Naive B cell (primary cell): Measurements from ENCODE around the gene SLC51A. TPM values are rescaled to one million over a fixed set of nuclear protein-coding genes. Genes with fewer than 3 reads are reported as not detected.
"Not testable (repeated sequence)": the region's sequence is repeated elsewhere in the genome, so short reads cannot be mapped to it uniquely, and the experiment has no call there.

Experiments
- ATAC-seq, 2 donors: fragments of 150-1000 bp; cut with Tn5 transposase; 2 replicates each; pipeline ENCODE4 v1.10.0; 2021; ENCODE audit warnings: low read depth in 2 of 2, mild to moderate bottlenecking in 2 of 2, moderate library complexity in 2 of 2
- DNase-seq: peaks from one replicate; pipeline ENCODE4 v3.0.0; 2022
- H3K27ac Mint-ChIP-seq, 6 donors: one replicate each; pipeline ENCODE4 v1.8.0; 2020 to 2022; ENCODE audit warnings: mild to moderate bottlenecking in 6 of 6, mixed read lengths in 6 of 6, moderate library complexity in 5 of 6, inconsistent platforms in 2 of 6
- H3K27me3 Mint-ChIP-seq, 3 donors: one replicate each; pipeline ENCODE4 v1.8.0; 2021 to 2022; ENCODE audit warnings: mixed read lengths in 3 of 3, mild to moderate bottlenecking in 1 of 3
- H3K36me3 Mint-ChIP-seq, 2 donors: one replicate each; pipeline ENCODE4 v1.8.0; 2020 to 2022; ENCODE audit warnings: mixed read lengths in 2 of 2, inconsistent platforms in 1 of 2, mild to moderate bottlenecking in 1 of 2
- H3K4me1 Mint-ChIP-seq, 3 donors: one replicate each; pipeline ENCODE4 v1.8.0; 2020 to 2022; ENCODE audit warnings: mixed read lengths in 3 of 3, inconsistent platforms in 1 of 3, mild to moderate bottlenecking in 1 of 3, moderate library complexity in 1 of 3
- H3K4me3 Mint-ChIP-seq, 8 donors: one replicate each; pipeline ENCODE4 v1.8.0; 2020 to 2022; ENCODE audit warnings: mild to moderate bottlenecking in 8 of 8, mixed read lengths in 8 of 8, moderate library complexity in 8 of 8, inconsistent platforms in 2 of 8
- H3K9me3 Mint-ChIP-seq, 7 donors: one replicate each; pipeline ENCODE4 v1.8.0; 2020 to 2022; ENCODE audit warnings: mixed read lengths in 7 of 7, mild to moderate bottlenecking in 5 of 7, inconsistent platforms in 2 of 7, moderate library complexity in 1 of 7
- polyA plus RNA-seq, 6 donors: library from polyadenylated mRNA; unstranded; fragments of 300-500 nt; fragmentation: Illumina TruSeq; gene quantifications; one replicate each; pipeline ENCODE4 v1.2.3, GENCODE V29; 2021; ENCODE audit warnings: low read depth in 6 of 6

Gene SLC51A
- polyA plus RNA-seq, 6 donors from 2014 or later = 0.78 to 1.4 TPM; not detected in 4

GRCh38 chr3:196198081-196198675 is 18.2 kb upstream of the SLC51A start:
- no peaks in the 10 kb centered on the region for H3K36me3 Mint-ChIP-seq
- H3K4me1 Mint-ChIP-seq = peaks cover 13 to 32% (median 16%) of the 10 kb centered on the region in 3 donors
- no peak overlapping the region for H3K27ac Mint-ChIP-seq

GRCh38 chr3:196198771-196199753 is 17.3 kb upstream of the SLC51A start:
- no peak overlapping the region for H3K27ac Mint-ChIP-seq
- H3K27me3 Mint-ChIP-seq = no peaks in the 10 kb centered on the region
- no peaks in the 10 kb centered on the region for H3K9me3 Mint-ChIP-seq
- H3K4me3 Mint-ChIP-seq = no peak overlapping the region
- H3K4me1 Mint-ChIP-seq = peaks cover 18 to 37% (median 21%) of the 10 kb centered on the region in 3 donors
- ATAC-seq = no peak
- no peak for DNase-seq
- H3K36me3 Mint-ChIP-seq = no peaks in the 10 kb centered on the region

More at GRCh38 chr3:196198081-196198675, 18.2 kb upstream of the SLC51A start:
- no peak for DNase-seq
- Mint-ChIP-seq H3K4me3 (no peak overlapping the region), H3K27me3 (no peaks in the 10 kb centered on the region), H3K9me3 (no peaks in the 10 kb centered on the region)
- ATAC-seq = no peak

- DNase-seq = no peak
- Mint-ChIP-seq H3K27ac (peak overlapping the region in 5 of 6 donors; percentile 25 to 97 (median 88)), H3K9me3 (no peaks in the 10 kb centered on the region), H3K27me3 (no peaks in the 10 kb centered on the region), H3K4me3 (peak overlapping the region; percentile 74 to 91 (median 83)), H3K4me1 (peaks cover 35 to 51% (median 45%) of the 10 kb centered on the region in 3 donors), H3K36me3 (no peaks in the 10 kb centered on the region)
- ATAC-seq = peak; percentile 31 to 44
Measured at GRCh38 chr3:196202516-196202970, 13.8 kb upstream of the SLC51A start.

- Mint-ChIP-seq H3K27ac (peak overlapping the region; percentile 74 to 98 (median 92)), H3K4me3 (peak overlapping the region; percentile 41 to 89 (median 80)), H3K4me1 (peaks cover 45 to 62% (median 55%) of the 10 kb centered on the region in 3 donors), H3K36me3 (no peaks in the 10 kb centered on the region), H3K27me3 (no peaks in the 10 kb centered on the region), H3K9me3 (no peaks in the 10 kb centered on the region)
- DNase-seq (peak; percentile 56), ATAC-seq (peak; percentile 61)
Measured at GRCh38 chr3:196203846-196204245, 12.5 kb upstream of the SLC51A start.

GRCh38 chr3:196205442-196206205 is 10.7 kb upstream of the SLC51A start:
- peak overlapping the region in 4 of 6 donors; percentile 20 to 35 (median 23) for H3K27ac Mint-ChIP-seq
- not testable (repeated sequence) for H3K9me3 Mint-ChIP-seq, H3K27me3 Mint-ChIP-seq, H3K36me3 Mint-ChIP-seq, DNase-seq, ATAC-seq
- peaks cover 45 to 66% (median 55%) of the 10 kb centered on the region in 3 donors for H3K4me1 Mint-ChIP-seq
- peak overlapping the region in 6 of 8 donors; percentile 3 to 78 (median 44) for H3K4me3 Mint-ChIP-seq

- H3K36me3 Mint-ChIP-seq = no peaks in the 10 kb centered on the region
- H3K4me1 Mint-ChIP-seq = peaks cover 45 to 61% (median 51%) of the 10 kb centered on the region in 3 donors
- peak overlapping the region in 4 of 6 donors; percentile 51 to 93 (median 68) for H3K27ac Mint-ChIP-seq
- H3K4me3 Mint-ChIP-seq = peak overlapping the region; percentile 82 to 94 (median 86)
- no peaks in the 10 kb centered on the region for H3K9me3 Mint-ChIP-seq
- no peaks in the 10 kb centered on the region for H3K27me3 Mint-ChIP-seq
- peak; percentile 27 for DNase-seq
- peak; percentile 11 to 32 for ATAC-seq
Measured at GRCh38 chr3:196207159-196207832, 9.0 kb upstream of the SLC51A start.

- peak overlapping the region; percentile 82 to 94 (median 86) for H3K4me3 Mint-ChIP-seq
- DNase-seq (peak; percentile 52), ATAC-seq (peak; percentile 56 to 63)
- peaks cover 38 to 54% (median 44%) of the 10 kb centered on the region in 3 donors for H3K4me1 Mint-ChIP-seq
- no peaks in the 10 kb centered on the region for H3K9me3 Mint-ChIP-seq
- H3K27ac Mint-ChIP-seq = peak overlapping the region in 2 of 6 donors; percentile 78 to 91
- no peaks in the 10 kb centered on the region for H3K36me3 Mint-ChIP-seq
- no peaks in the 10 kb centered on the region for H3K27me3 Mint-ChIP-seq
Measured at GRCh38 chr3:196207833-196208607, 8.3 kb upstream of the SLC51A start.

GRCh38 chr3:196208942-196209695 is 7.2 kb upstream of the SLC51A start:
- Mint-ChIP-seq H3K9me3 (no peaks in the 10 kb centered on the region), H3K27ac (no peak overlapping the region), H3K36me3 (no peaks in the 10 kb centered on the region), H3K4me3 (peak overlapping the region in 6 of 8 donors; percentile 13 to 91 (median 76)), H3K27me3 (no peaks in the 10 kb centered on the region), H3K4me1 (peaks cover 27 to 43% (median 33%) of the 10 kb centered on the region in 3 donors)
- DNase-seq (no peak), ATAC-seq (no peak)

- H3K4me3 Mint-ChIP-seq = peak overlapping the region in 1 of 8 donors; percentile 12
- H3K27me3 Mint-ChIP-seq, ATAC-seq, DNase-seq, H3K36me3 Mint-ChIP-seq, H3K9me3 Mint-ChIP-seq: not testable (repeated sequence)
- H3K27ac Mint-ChIP-seq = peak overlapping the region in 2 of 6 donors; percentile 22 to 88
- peaks cover 21 to 33% (median 25%) of the 10 kb centered on the region in 3 donors for H3K4me1 Mint-ChIP-seq
Measured at GRCh38 chr3:196209944-196210672, 6.2 kb upstream of the SLC51A start.

GRCh38 chr3:196210673-196211556 is 5.4 kb upstream of the SLC51A start, which contains the start of gene ZDHHC19:
ZDHHC19 (minus strand) TSS chr3:196211400; CDS start chr3:196211315, 85 bp downstream.
- no peaks in the 10 kb centered on the region for H3K27me3 Mint-ChIP-seq
- H3K4me1 Mint-ChIP-seq = peaks cover 16 to 26% (median 17%) of the 10 kb centered on the region in 3 donors
- H3K27ac Mint-ChIP-seq = peak within 1 kb of the TSS in 5 of 6 donors; percentile 37 to 88 (median 81)
- H3K4me3 Mint-ChIP-seq = peak within 1 kb of the TSS in 2 of 8 donors; percentile 12 to 32
- ATAC-seq (no peak), DNase-seq (no peak)
- no peaks in the 10 kb centered on the region for H3K36me3 Mint-ChIP-seq
- no peaks in the 10 kb centered on the region for H3K9me3 Mint-ChIP-seq
